Spleen (tissue), 11 donors: Measurements from ENCODE around the gene RNPEPL1. TPM values are rescaled to one million over a fixed set of nuclear protein-coding genes. Genes with fewer than 3 reads are reported as not detected.

Experiments
- DNase-seq: peaks from one replicate; pipeline ENCODE4 v3.0.0-alpha.2; 2020
- H3K27ac ChIP-seq, 8 donors: fragments of 200-600 bp; sonication (generic) in 7 of 8; 1 replicate in 4 of 8; 2 replicates in 4 of 8; pipeline versions ENCODE4 v1.5.0 to v1.8.0; 2016 to 2021; ENCODE audit warnings: inconsistent platforms in 4 of 8, mild to moderate bottlenecking in 4 of 8, moderate library complexity in 1 of 8
- H3K27me3 ChIP-seq, 7 donors: fragments of 200-600 bp; sonication (generic) in 6 of 7; replicated peaks in 1 of 7; 1 replicate in 4 of 7; 2 replicates in 3 of 7; pipeline versions ENCODE4 v1.5.0 to v1.8.0; 2016 to 2021; ENCODE audit warnings: inconsistent platforms in 3 of 7, mild to moderate bottlenecking in 1 of 7
- H3K36me3 ChIP-seq, 6 donors: fragments of 200-600 bp; sonication (generic) in 5 of 6; 1 replicate in 4 of 6; 2 replicates in 2 of 6; pipeline versions ENCODE4 v1.5.0 to v1.8.0; 2016 to 2021; ENCODE audit warnings: inconsistent platforms in 2 of 6
- H3K4me1 ChIP-seq, 6 donors: fragments of 200-600 bp; sonication (generic) in 5 of 6; 1 replicate in 3 of 6; 2 replicates in 3 of 6; pipeline versions ENCODE4 v1.5.0 to v1.8.0; 2016 to 2021; ENCODE audit warnings: inconsistent platforms in 3 of 6
- H3K4me3 ChIP-seq, 8 donors: fragments of 200-600 bp; sonication (generic) in 7 of 8; 1 replicate in 4 of 8; 2 replicates in 4 of 8; pipeline versions ENCODE4 v1.5.0 to v1.8.0; 2016 to 2021; ENCODE audit warnings: inconsistent platforms in 4 of 8, mild to moderate bottlenecking in 4 of 8, moderate library complexity in 2 of 8
- H3K9me3 ChIP-seq, 8 donors: fragments of 200-600 bp; sonication (generic) in 7 of 8; 1 replicate in 4 of 8; 2 replicates in 4 of 8; pipeline versions ENCODE4 v1.5.0 to v1.8.0; 2016 to 2021; ENCODE audit warnings: inconsistent platforms in 4 of 8
- POLR2A ChIP-seq, 3 donors: fragments of 450-650 bp; IDR thresholded peaks; one replicate each; pipeline ENCODE4 v1.5.1; 2017; ENCODE audit warnings: antibody characterized with exemption in 3 of 3, mild to moderate bottlenecking in 1 of 3
- POLR2AphosphoS5 ChIP-seq, 3 donors: sonication (generic); formaldehyde crosslinking; IDR thresholded peaks; one replicate each; pipeline ENCODE4 v1.5.1; 2017; ENCODE audit warnings: antibody characterized with exemption in 3 of 3
- WGBS, 5 donors: extraction: QIAGEN DNeasy Blood & Tissue Kit in 3 of 5; methylation state at CpG; one replicate each; pipeline versions ENCODE4 v1.1.5 to v1.1.7; 2013 to 2018; 5-methylcytosine and 5-hydroxymethylcytosine counted together
- intact Hi-C: fragments of 100-400 bp; cut with DNase I; formaldehyde crosslinking; loops from one replicate; pipeline ENCODE4 v1.15.0; 2023; ENCODE audit warnings: low total_unique reads
- polyA plus RNA-seq, 3 donors: library from polyadenylated mRNA; stranded (reverse); fragments of 200-250 nt; gene quantifications; one replicate each; pipeline ENCODE4 v1.2.1, GENCODE V29; 2013
- total RNA-seq, 7 donors: library from RNA; depleted of rRNA in 3 of 7; stranded (reverse); fragments of >200 nt in 3 of 7; fragmentation: NEBNext Ultra II Directional in 4 of 7; extraction: Animal tissue kit (Norgen Biotek cat#: 25700) in 4 of 7; gene quantifications; one replicate each; pipeline versions ENCODE4 v1.1.0 to v1.2.1, GENCODE V29; 2016 to 2021
- TF ChIP-seq, protein P1 (sequence below), 11 experiments: fragments of 200-600 bp in 7 of 11; fragments of 450-650 bp in 4 of 11; sonication (generic) in 4 of 11; IDR thresholded peaks in 8 of 11; conservative IDR thresholded peaks in 3 of 11; 1 replicate in 7 of 11; 2 replicates in 4 of 11; pipeline versions ENCODE4 v1.4.0 to v1.8.0; 2016 to 2021; ENCODE audit warnings: antibody characterized with exemption in 11 of 11, inconsistent platforms in 4 of 11, mild to moderate bottlenecking in 1 of 11
- donor health status: healthy with polysubstance abuse.
- donor health status: DM: no; HTN: no; CAD: no; lungs with moderate emphysema.
- donor health status: DM: no; HTN: no; CAD: no.
- donor health status: Bipolar disorder and iron deficiency.
- donor health status: healthy.
- donor health status: DM: no; HTN: no; CAD: no.
- donor health status: DM: yes; HTN: yes; CAD: no.

Gene RNPEPL1
- total and polyA plus RNA-seq, 10 donors, result 57.2 to 165 (median 87.4) TPM

DNA sequence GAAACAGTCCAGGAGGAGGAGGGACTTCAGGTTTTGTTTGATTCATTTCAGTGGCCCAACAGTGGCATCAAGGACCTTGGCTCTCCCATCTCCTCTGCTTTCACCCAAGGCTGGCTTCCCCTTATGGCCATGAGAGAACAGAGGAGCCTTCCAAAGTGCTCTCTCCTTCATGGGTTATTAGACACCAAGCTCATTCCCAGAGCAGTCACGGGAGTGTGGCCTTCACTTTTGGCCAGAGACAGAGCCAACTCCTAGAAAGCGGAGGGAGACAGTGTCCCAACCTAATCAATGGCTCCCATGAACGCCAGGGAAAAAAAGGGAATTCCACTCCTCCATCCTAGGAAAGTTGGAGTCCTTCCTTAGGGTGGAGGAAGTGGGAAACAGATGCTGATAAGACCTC, 9.0 kb upstream of the RNPEPL1 start:
- DNase-seq, result no peak
- no peaks in the 10 kb centered on the region for H3K9me3 ChIP-seq
- peaks cover 43 to 81% (median 69%) of the 10 kb centered on the region in 6 donors for H3K4me1 ChIP-seq
- peak overlapping the region in 1 of 8 donors; percentile 83 for H3K4me3 ChIP-seq
- no peak for TF ChIP-seq POLR2A (IDR thresholded peaks at IDR 0.05)
- TF ChIP-seq POLR2AphosphoS5 (IDR thresholded peaks at IDR 0.05), result no peak
- TF ChIP-seq, protein P1, sequence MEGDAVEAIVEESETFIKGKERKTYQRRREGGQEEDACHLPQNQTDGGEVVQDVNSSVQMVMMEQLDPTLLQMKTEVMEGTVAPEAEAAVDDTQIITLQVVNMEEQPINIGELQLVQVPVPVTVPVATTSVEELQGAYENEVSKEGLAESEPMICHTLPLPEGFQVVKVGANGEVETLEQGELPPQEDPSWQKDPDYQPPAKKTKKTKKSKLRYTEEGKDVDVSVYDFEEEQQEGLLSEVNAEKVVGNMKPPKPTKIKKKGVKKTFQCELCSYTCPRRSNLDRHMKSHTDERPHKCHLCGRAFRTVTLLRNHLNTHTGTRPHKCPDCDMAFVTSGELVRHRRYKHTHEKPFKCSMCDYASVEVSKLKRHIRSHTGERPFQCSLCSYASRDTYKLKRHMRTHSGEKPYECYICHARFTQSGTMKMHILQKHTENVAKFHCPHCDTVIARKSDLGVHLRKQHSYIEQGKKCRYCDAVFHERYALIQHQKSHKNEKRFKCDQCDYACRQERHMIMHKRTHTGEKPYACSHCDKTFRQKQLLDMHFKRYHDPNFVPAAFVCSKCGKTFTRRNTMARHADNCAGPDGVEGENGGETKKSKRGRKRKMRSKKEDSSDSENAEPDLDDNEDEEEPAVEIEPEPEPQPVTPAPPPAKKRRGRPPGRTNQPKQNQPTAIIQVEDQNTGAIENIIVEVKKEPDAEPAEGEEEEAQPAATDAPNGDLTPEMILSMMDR (IDR thresholded peaks at IDR 0.05 in 8 of 11, conservative IDR thresholded peaks at IDR 0.05 in 3 of 11), result no peak
- peaks cover 0 to 39% (median 0%) of the 10 kb centered on the region in 6 donors for H3K36me3 ChIP-seq
- WGBS, 5 donors, result 88 to 93% (median 91%) methylated on average over 3 of the region's 3 CpGs
- peaks cover 0 to 7% (median 0%) of the 10 kb centered on the region in 7 donors for H3K27me3 ChIP-seq
- peak overlapping the region in 2 of 8 donors; percentile 97 to 100 for H3K27ac ChIP-seq
- intact Hi-C loops, result no loop called here

DNA sequence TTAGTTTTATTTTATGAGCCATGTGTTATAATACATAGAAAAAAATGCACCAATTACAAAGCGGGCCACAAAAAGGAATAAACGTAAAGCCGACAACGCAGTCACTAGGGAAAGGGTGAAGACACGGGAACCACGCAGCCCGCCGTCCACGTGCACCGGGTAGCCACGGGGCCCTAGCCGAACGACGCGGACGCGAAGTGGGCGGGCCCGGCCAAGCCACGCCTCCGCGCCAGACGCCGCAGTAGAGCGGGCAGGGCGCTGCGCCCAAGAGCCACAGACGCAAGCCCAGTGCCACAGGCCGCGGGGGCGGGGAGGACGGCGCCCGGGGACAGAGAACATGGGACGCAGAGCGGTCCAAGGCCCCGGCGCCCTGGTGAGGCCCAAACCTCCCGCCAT, 8.2 kb upstream of the RNPEPL1 start, which contains the start of gene DUSP28:
Gene DUSP28, plus strand, starts transcription at position 274 of the 396 bp plus-strand sequence. CDS start 328 bp downstream, outside the sequence.
- 0 to 1% (median 0%) methylated on average over 28 to 39 of the region's 39 CpGs for WGBS, 5 donors
- intact Hi-C loops, result no loop called here

DNA sequence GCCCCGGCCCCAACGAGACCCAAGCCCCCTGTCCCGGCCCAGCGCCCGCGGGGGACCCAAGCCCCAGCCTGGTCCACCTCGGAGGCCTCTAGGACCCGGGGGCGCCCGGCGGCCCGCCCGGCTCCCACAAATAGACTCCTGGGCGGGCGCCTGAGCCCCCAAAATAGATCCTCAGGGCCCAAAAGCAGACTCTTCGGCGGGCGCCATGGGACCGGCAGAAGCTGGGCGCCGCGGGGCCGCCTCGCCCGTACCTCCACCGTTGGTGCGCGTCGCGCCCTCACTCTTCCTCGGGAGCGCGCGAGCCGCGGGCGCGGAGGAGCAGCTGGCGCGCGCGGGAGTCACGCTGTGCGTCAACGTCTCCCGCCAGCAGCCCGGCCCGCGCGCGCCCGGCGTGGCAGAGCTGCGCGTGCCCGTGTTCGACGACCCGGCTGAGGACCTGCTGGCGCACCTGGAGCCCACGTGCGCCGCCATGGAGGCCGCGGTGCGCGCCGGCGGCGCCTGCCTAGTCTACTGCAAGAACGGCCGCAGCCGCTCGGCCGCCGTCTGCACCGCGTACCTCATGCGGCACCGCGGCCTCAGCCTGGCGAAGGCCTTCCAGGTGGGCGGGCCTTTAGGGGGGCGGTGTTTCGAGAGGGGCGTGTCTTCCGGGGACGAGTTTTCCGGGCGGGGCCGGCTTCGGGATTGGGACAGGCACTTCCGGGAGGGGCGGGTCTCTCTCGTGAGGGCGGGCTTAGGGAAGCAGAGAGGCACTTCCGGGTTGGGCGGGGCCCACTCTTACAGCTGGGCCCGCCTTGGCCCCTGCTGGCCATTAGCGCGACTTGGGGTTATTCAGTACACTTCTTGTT, 7.6 kb upstream of the RNPEPL1 start:
- DNase-seq, result peak; percentile 100
- H3K4me1 ChIP-seq, result peaks cover 55 to 91% (median 83%) of the 10 kb centered on the region in 6 donors
- H3K9me3 ChIP-seq, result no peaks in the 10 kb centered on the region
- 0% methylated on average over 35 to 101 of the region's 101 CpGs for WGBS, 5 donors
- TF ChIP-seq, protein P1 (IDR thresholded peaks at IDR 0.05 in 8 of 11, conservative IDR thresholded peaks at IDR 0.05 in 3 of 11), result peak in 10 of 11 experiments; percentile 1 to 75 (median 56)
- peak; percentile 96 to 98 (median 96) for TF ChIP-seq POLR2AphosphoS5 (IDR thresholded peaks at IDR 0.05)
- TF ChIP-seq POLR2A (IDR thresholded peaks at IDR 0.05), result peak in 2 of 3 donors; percentile 29 to 91
- H3K4me3 ChIP-seq, result peak overlapping the region; percentile 69 to 86 (median 80)
- peaks cover 0 to 7% (median 0%) of the 10 kb centered on the region in 7 donors for H3K27me3 ChIP-seq
- H3K36me3 ChIP-seq, result peaks cover 0 to 25% (median 0%) of the 10 kb centered on the region in 6 donors
- H3K27ac ChIP-seq, result peak overlapping the region; percentile 97 to 100 (median 100)
- intact Hi-C loops, result no loop called here

More for the DNA sequence above, 8.2 kb upstream of the RNPEPL1 start, which contains the start of gene DUSP28:
- DNase-seq, result peak; percentile 99
- TF ChIP-seq POLR2A (IDR thresholded peaks at IDR 0.05) (peak; percentile 79 to 91 (median 89)), POLR2AphosphoS5 (IDR thresholded peaks at IDR 0.05) (peak; percentile 97 to 99 (median 98))
- TF ChIP-seq, protein P1 (IDR thresholded peaks at IDR 0.05 in 8 of 11, conservative IDR thresholded peaks at IDR 0.05 in 3 of 11), result peak in 3 of 11 experiments; percentile 8 to 37 (median 26)
- peak within 1 kb of the TSS; percentile 97 to 100 (median 100) for H3K27ac ChIP-seq
- H3K27me3 ChIP-seq, result peaks cover 0 to 7% (median 0%) of the 10 kb centered on the region in 7 donors
- peak within 1 kb of the TSS; percentile 69 to 86 (median 80) for H3K4me3 ChIP-seq
- H3K4me1 ChIP-seq, result peaks cover 51 to 89% (median 77%) of the 10 kb centered on the region in 6 donors
- H3K9me3 ChIP-seq, result no peaks in the 10 kb centered on the region
- H3K36me3 ChIP-seq, result peaks cover 0 to 31% (median 0%) of the 10 kb centered on the region in 6 donors
